ENCODE results near the gene CEACAM7.

GRCh38 chr19:41709951-41710645 lies 22.0 kb upstream of the CEACAM7 start:
- TF ChIP-seq EZH2 (IDR thresholded peaks at IDR 0.05; ENCODE audit: insufficient read depth, poor library complexity, severe bottlenecking) (no peak), EZH2phosphoT487 (IDR thresholded peaks at IDR 0.05; ENCODE audit: insufficient read depth, low read depth) (no peak)

Data from GM23248 (cell line).